Hematopoietic multipotent progenitor cell treated with erythropoietin and hydrocortisone succinate and interleukin-3 and kit ligand, for 15 days (in vitro differentiated cells): Measurements from ENCODE around the gene TELO2.

ENCODE experiments used
- DNase-seq: peaks from one replicate; pipeline ENCODE4 v3.0.0-alpha.2; 2015; ENCODE audit warnings: low spot score

TELO2 gene

GRCh38 chr16:1519831-1520230 lies 26.7 kb downstream of the TELO2 start:
- no peak for DNase-seq

GRCh38 chr16:1520461-1520860 lies 27.3 kb downstream of the TELO2 start:
- no peak for DNase-seq

GRCh38 chr16:1523581-1524245 lies 30.6 kb downstream of the TELO2 start:
- no peak for DNase-seq

- DNase-seq = no peak
These were observed 31.2 kb downstream of the TELO2 start for GRCh38 chr16:1524366-1524765.

- DNase-seq = no peak
These were observed 32.9 kb downstream of the TELO2 start for GRCh38 chr16:1525871-1526607.

- no peak for DNase-seq
These were observed 33.7 kb downstream of the TELO2 start for GRCh38 chr16:1526608-1527555.

GRCh38 chr16:1527836-1528811 lies 35.0 kb downstream of the TELO2 start:
- peak; percentile 44 for DNase-seq

GRCh38 chr16:1528921-1529537 lies 35.9 kb downstream of the TELO2 start:
- no peak for DNase-seq

GRCh38 chr16:1530349-1530882 lies 37.3 kb downstream of the TELO2 start:
- DNase-seq = no peak

GRCh38 chr16:1530883-1531637 lies 37.9 kb downstream of the TELO2 start:
- no peak for DNase-seq

GRCh38 chr16:1531638-1531910 lies 38.4 kb downstream of the TELO2 start:
- DNase-seq = no peak

- DNase-seq = no peak
These were observed 39.1 kb downstream of the TELO2 start for GRCh38 chr16:1532081-1532760.

GRCh38 chr16:1532771-1533170 lies 39.6 kb downstream of the TELO2 start:
- no peak for DNase-seq

- no peak for DNase-seq
These were observed 40.3 kb downstream of the TELO2 start, which contains the start of gene TMEM204 for GRCh38 chr16:1533443-1533951. TSS of gene TMEM204 (plus strand) at chr16:1533666. CDS start at chr16:1534276, 610 bp downstream.

GRCh38 chr16:1534021-1535020 lies 41.2 kb downstream of the TELO2 start:
- no peak for DNase-seq

GRCh38 chr16:1535391-1536291 lies 42.5 kb downstream of the TELO2 start:
- no peak for DNase-seq

GRCh38 chr16:1536601-1537000 lies 43.4 kb downstream of the TELO2 start:
- DNase-seq = no peak
